ENCODE data around the gene MRPL12. TPM values are rescaled to one million over a fixed set of nuclear protein-coding genes. Genes with fewer than 3 reads are reported as not detected.

Gene MRPL12
- total RNA-seq, 4 donors from 2014 or later = 75.4 to 206 (median 114) TPM

DNA sequence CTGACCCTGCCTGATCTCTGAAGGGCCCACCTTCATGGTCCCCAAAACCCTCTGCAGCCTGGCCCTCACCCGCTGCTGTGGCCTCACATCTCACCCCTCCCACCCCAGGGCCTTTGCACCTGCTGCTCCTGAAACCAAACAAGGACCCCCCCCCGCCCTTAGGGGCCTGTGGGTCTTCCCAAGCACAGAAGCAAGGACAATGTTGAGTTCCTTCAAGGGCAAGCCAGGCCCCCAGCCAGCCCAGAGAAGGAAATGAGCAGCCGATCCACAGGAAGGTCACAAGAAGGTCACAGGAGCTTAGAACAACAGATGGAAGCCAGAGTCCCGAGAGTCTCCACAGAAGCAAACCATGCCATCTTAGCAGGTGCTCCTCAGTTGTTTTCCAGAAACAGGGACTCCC is 46.3 kb upstream of the MRPL12 start:
- no peaks in the 10 kb centered on the region for H3K9me3 ChIP-seq
- H3K4me3 ChIP-seq = no peak overlapping the region
- in situ Hi-C loops (cut with MboI; ENCODE audit: low pct_ligation_motif_present in 1 of 4, low pct_unique_long_range_greater_than_20kb in 1 of 4, low sequenced_read_pairs in 3 of 4) (no loop called here), intact Hi-C loops (cut with DNase I; ENCODE audit: low total_unique reads) (no loop called here)
- no peak for TF ChIP-seq POLR2A (IDR thresholded peaks at IDR 0.05)
- TF ChIP-seq EP300 (IDR thresholded peaks at IDR 0.05; ENCODE audit: low read depth) = no peak
- TF ChIP-seq, protein P1, sequence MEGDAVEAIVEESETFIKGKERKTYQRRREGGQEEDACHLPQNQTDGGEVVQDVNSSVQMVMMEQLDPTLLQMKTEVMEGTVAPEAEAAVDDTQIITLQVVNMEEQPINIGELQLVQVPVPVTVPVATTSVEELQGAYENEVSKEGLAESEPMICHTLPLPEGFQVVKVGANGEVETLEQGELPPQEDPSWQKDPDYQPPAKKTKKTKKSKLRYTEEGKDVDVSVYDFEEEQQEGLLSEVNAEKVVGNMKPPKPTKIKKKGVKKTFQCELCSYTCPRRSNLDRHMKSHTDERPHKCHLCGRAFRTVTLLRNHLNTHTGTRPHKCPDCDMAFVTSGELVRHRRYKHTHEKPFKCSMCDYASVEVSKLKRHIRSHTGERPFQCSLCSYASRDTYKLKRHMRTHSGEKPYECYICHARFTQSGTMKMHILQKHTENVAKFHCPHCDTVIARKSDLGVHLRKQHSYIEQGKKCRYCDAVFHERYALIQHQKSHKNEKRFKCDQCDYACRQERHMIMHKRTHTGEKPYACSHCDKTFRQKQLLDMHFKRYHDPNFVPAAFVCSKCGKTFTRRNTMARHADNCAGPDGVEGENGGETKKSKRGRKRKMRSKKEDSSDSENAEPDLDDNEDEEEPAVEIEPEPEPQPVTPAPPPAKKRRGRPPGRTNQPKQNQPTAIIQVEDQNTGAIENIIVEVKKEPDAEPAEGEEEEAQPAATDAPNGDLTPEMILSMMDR (IDR thresholded peaks at IDR 0.05) = no peak
- TF ChIP-seq POLR2AphosphoS5 (IDR thresholded peaks at IDR 0.05) = no peak
- no peaks in the 10 kb centered on the region for H3K36me3 ChIP-seq
- peaks cover 0 to 9% (median 0%) of the 10 kb centered on the region in 4 donors for H3K4me1 ChIP-seq
- WGBS, 2 donors (ENCODE audit: low coverage in 1 of 2) = 61 to 73% methylated on average over 3 to 4 of the region's 4 CpGs
- H3K27me3 ChIP-seq = peaks cover 15% of the 10 kb centered on the region
- DNase-seq = no peak
- H3K27ac ChIP-seq = no peak overlapping the region

DNA sequence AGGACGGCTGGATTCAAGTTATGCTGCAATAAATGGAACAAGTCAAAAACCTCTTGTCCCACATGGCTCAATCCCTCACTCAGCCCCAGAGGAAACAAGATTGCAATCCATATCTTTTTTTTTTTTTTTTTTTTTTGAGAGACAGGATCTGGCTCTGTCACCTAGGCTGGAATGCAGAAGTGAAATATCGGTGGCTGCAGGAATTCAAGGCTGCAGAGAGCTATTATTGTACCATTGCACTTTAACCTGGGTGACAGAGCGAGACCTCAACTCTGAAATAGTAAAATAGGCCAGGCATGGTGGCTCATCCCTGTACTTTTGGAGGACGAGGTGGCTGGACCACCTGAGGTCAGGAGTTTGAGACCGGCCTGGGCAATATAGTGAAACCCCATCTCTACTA is 44.1 kb upstream of the MRPL12 start:
- H3K4me1 ChIP-seq = peaks cover 0 to 9% (median 0%) of the 10 kb centered on the region in 4 donors
- in situ Hi-C loops (cut with MboI; ENCODE audit: low pct_ligation_motif_present in 1 of 4, low pct_unique_long_range_greater_than_20kb in 1 of 4, low sequenced_read_pairs in 3 of 4) = no loop called here
- intact Hi-C loops (cut with DNase I; ENCODE audit: low total_unique reads) = no loop called here
- DNase-seq = no peak
- H3K4me3 ChIP-seq = no peak overlapping the region
- H3K36me3 ChIP-seq = no peaks in the 10 kb centered on the region
- TF ChIP-seq, protein P1 (IDR thresholded peaks at IDR 0.05) = no peak
- TF ChIP-seq POLR2AphosphoS5 (IDR thresholded peaks at IDR 0.05) (no peak), EP300 (IDR thresholded peaks at IDR 0.05; ENCODE audit: low read depth) (no peak), POLR2A (IDR thresholded peaks at IDR 0.05) (no peak)
- 50 to 67% methylated on average over 1 to 5 of the region's 5 CpGs for WGBS, 2 donors (ENCODE audit: low coverage in 1 of 2)
- no peaks in the 10 kb centered on the region for H3K9me3 ChIP-seq
- H3K27ac ChIP-seq = no peak overlapping the region
- peaks cover 2% of the 10 kb centered on the region for H3K27me3 ChIP-seq

DNA sequence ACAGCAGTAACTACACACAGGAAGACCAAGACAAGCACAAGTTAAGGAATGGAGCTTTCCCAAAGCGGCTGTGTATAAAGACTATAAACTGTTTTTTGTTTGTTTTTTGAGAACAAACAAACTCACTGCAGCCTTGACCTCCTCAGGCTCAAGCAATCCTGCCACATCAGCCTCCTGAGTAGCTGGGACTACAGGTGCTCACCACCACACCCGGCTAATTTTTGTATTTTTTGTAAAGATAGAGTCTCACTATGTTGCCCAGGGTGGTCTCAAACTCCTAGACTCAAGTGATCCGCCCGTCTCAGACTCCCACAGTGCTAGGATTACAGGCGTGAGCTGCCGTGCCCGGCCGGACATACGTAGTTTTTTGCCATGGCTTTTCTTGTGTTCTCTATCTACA is 42.7 kb upstream of the MRPL12 start:
- H3K27ac ChIP-seq = no peak overlapping the region
- in situ Hi-C loops (cut with MboI; ENCODE audit: low pct_ligation_motif_present in 1 of 4, low pct_unique_long_range_greater_than_20kb in 1 of 4, low sequenced_read_pairs in 3 of 4) = no loop called here
- no peak overlapping the region for H3K4me3 ChIP-seq
- TF ChIP-seq POLR2AphosphoS5 (IDR thresholded peaks at IDR 0.05) = no peak
- TF ChIP-seq, protein P1 (IDR thresholded peaks at IDR 0.05) = no peak
- TF ChIP-seq POLR2A (IDR thresholded peaks at IDR 0.05) = no peak
- TF ChIP-seq EP300 (IDR thresholded peaks at IDR 0.05; ENCODE audit: low read depth) = no peak
- WGBS, 2 donors (ENCODE audit: low coverage in 1 of 2) = 88 to 92% methylated on average over 1 to 9 of the region's 9 CpGs
- H3K36me3 ChIP-seq = no peaks in the 10 kb centered on the region
- DNase-seq = no peak
- H3K9me3 ChIP-seq = no peaks in the 10 kb centered on the region
- H3K4me1 ChIP-seq = peaks cover 2 to 12% (median 4%) of the 10 kb centered on the region in 4 donors
- intact Hi-C loops (cut with DNase I; ENCODE audit: low total_unique reads) = no loop called here
- no peaks in the 10 kb centered on the region for H3K27me3 ChIP-seq

DNA sequence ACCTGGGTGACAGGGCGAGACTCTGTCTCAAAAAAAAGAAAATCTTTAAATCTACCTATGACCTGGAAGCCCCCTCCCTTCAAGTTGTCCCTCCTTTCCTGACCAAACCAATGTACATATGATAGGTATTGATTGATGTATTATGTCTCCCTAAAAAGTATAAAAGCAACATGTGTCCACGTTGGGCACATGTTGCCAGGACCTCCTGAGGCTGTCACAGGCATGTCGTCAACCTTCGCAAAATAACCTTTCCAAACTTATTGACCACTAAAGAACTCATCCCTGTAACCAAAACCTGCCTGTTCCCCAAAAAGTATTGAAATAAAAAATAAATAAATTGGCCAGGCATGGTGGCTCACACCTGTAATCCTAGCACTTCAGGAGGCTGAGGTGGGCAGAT is 41.2 kb upstream of the MRPL12 start:
- 90 to 95% methylated on average over 4 of the region's 4 CpGs for WGBS, 2 donors (ENCODE audit: low coverage in 1 of 2)

DNA sequence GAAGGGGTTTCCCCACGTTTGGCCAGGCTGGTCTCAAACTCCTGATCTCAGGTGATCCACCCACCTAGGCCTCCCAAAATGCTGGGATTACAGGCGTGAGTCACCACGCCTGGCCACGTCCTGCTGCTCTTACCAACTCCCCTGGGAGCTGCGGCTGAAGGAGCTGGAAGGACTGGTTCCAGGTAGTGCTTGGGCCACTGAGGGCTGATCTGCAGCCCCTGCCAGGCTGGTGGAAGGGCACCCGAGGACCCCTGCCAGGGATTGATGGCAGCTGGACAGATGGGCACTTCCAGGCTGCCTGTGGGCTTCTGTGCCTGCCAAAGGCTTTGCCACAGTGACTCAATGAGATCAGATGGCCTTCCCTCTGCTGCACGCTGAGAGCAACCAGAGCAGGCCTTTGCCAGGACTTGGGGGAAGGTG is 39.1 kb upstream of the MRPL12 start:
- Histone ChIP-seq H3K36me3 (no peaks in the 10 kb centered on the region), H3K4me3 (no peak overlapping the region), H3K27me3 (no peaks in the 10 kb centered on the region), H3K9me3 (no peaks in the 10 kb centered on the region), H3K4me1 (peaks cover 10 to 28% (median 21%) of the 10 kb centered on the region in 4 donors), H3K27ac (no peak overlapping the region)
- TF ChIP-seq POLR2A (IDR thresholded peaks at IDR 0.05) (no peak), EP300 (IDR thresholded peaks at IDR 0.05; ENCODE audit: low read depth) (no peak), POLR2AphosphoS5 (IDR thresholded peaks at IDR 0.05) (no peak)
- TF ChIP-seq, protein P1 (IDR thresholded peaks at IDR 0.05) = no peak
- in situ Hi-C loops (cut with MboI; ENCODE audit: low pct_ligation_motif_present in 1 of 4, low pct_unique_long_range_greater_than_20kb in 1 of 4, low sequenced_read_pairs in 3 of 4) = no loop called here
- intact Hi-C loops (cut with DNase I; ENCODE audit: low total_unique reads) = no loop called here
- WGBS, 2 donors (ENCODE audit: low coverage in 1 of 2) = 85% methylated on average over 6 of the region's 7 CpGs; no CpG with 5 or more reads in 1 of the 2 donors
- no peak for DNase-seq

More for the DNA sequence above, 41.2 kb upstream of the MRPL12 start:
- intact Hi-C loops (cut with DNase I; ENCODE audit: low total_unique reads) = no loop called here
- H3K27ac ChIP-seq = no peak overlapping the region
- in situ Hi-C loops (cut with MboI; ENCODE audit: low pct_ligation_motif_present in 1 of 4, low pct_unique_long_range_greater_than_20kb in 1 of 4, low sequenced_read_pairs in 3 of 4) = no loop called here
- DNase-seq = no peak
- H3K36me3 ChIP-seq = no peaks in the 10 kb centered on the region
- no peak overlapping the region for H3K4me3 ChIP-seq
- H3K9me3 ChIP-seq = no peaks in the 10 kb centered on the region
- H3K4me1 ChIP-seq = peaks cover 5 to 18% (median 11%) of the 10 kb centered on the region in 4 donors
- TF ChIP-seq EP300 (IDR thresholded peaks at IDR 0.05; ENCODE audit: low read depth) = no peak
- H3K27me3 ChIP-seq = no peaks in the 10 kb centered on the region
